SU-DHL-6 (cell line): ENCODE data around the gene SH2D1A.

Source experiments
- H2AFZ ChIP-seq: fragments of 200-600 bp; sonication (generic); 2 replicates; pipeline ENCODE4 v1.6.1; 2014; ENCODE audit warnings: low read depth, mild to moderate bottlenecking, moderate library complexity, mixed read lengths, antibody characterized with exemption, low read length; ENCODE audit not compliant: severe bottlenecking
- H3F3A ChIP-seq: fragments of 200-600 bp; shearing (Covaris generic); 2 replicates; pipeline ENCODE4 v1.6.0; 2016; ENCODE audit warnings: antibody characterized with exemption, mild to moderate bottlenecking; ENCODE audit not compliant: insufficient read depth
- H3K27ac ChIP-seq: fragments of 200-600 bp; sonication (generic); 2 replicates; pipeline ENCODE4 v1.5.1; 2016; ENCODE audit warnings: low read depth, mild to moderate bottlenecking, low read length, moderate library complexity, mixed read lengths
- H3K27me3 ChIP-seq: fragments of 200-600 bp; sonication (generic), shearing (Covaris generic); 2 replicates; pipeline ENCODE4 v1.6.0; 2014; ENCODE audit warnings: mild to moderate bottlenecking, low read length
- H3K36me3 ChIP-seq: fragments of 200-600 bp; sonication (generic); 2 replicates; pipeline ENCODE4 v1.6.1; 2014; ENCODE audit warnings: mild to moderate bottlenecking, low read length, mixed read lengths
- H3K4me2 ChIP-seq: fragments of 300-600, 200-600 bp; shearing (Covaris generic), sonication (generic); 2 replicates; pipeline ENCODE4 v1.6.0; 2014; ENCODE audit warnings: low read length, low read depth, mild to moderate bottlenecking; ENCODE audit not compliant: poor library complexity, severe bottlenecking
- H3K4me3 ChIP-seq: fragments of 200-600 bp; sonication (generic); 2 replicates; pipeline ENCODE4 v1.5.1; 2014; ENCODE audit warnings: antibody characterized with exemption, low read length, mild to moderate bottlenecking, mixed read lengths; ENCODE audit not compliant: insufficient read depth, poor library complexity, severe bottlenecking
- H3K79me2 ChIP-seq: fragments of 200-600 bp; sonication (generic); 2 replicates; pipeline ENCODE4 v1.6.1; 2014; ENCODE audit warnings: mild to moderate bottlenecking, low read length, moderate library complexity; ENCODE audit not compliant: insufficient read depth
- H3K9ac ChIP-seq: fragments of 200-600 bp; sonication (generic); 2 replicates; pipeline ENCODE4 v1.7.0; 2014; ENCODE audit warnings: mild to moderate bottlenecking, low read length
- H3K9me2 ChIP-seq: fragments of 200-600 bp; sonication (generic); replicated peaks from 2 replicates; pipeline ENCODE4 v1.6.1; 2014; ENCODE audit warnings: low read length; ENCODE audit not compliant: insufficient read depth
- H3K9me3 ChIP-seq: fragments of 200-600 bp; sonication (generic); 2 replicates; pipeline ENCODE4 v1.6.1; 2014; ENCODE audit warnings: low read length, mixed read lengths; ENCODE audit not compliant: insufficient read depth
- H4K20me1 ChIP-seq: fragments of 200-600 bp; sonication (generic); 2 replicates; pipeline ENCODE4 v1.6.1; 2014; ENCODE audit warnings: low read depth, mild to moderate bottlenecking, antibody characterized with exemption, low read length, moderate library complexity, mixed read lengths
- CTCF ChIP-seq: fragments of 200-600 bp; sonication (generic); IDR thresholded peaks from one replicate; pipeline ENCODE4 v1.5.1; 2017; ENCODE audit warnings: antibody characterized with exemption, mild to moderate bottlenecking, low read length, moderate library complexity; ENCODE audit not compliant: insufficient read depth, poor library complexity, severe bottlenecking
- EZH2phosphoT487 ChIP-seq: fragments of 200-600 bp; sonication (generic), shearing (Covaris generic); conservative IDR thresholded peaks from 2 replicates; pipeline ENCODE4 v1.6.1; 2018; ENCODE audit warnings: mild to moderate bottlenecking, antibody characterized with exemption, low read length, moderate library complexity, mixed read lengths

SH2D1A gene

GRCh38 chrX:124393659-124394058 lies 47.3 kb downstream of the SH2D1A start:
- no peaks in the 10 kb centered on the region for H3K79me2 ChIP-seq
- no peaks in the 10 kb centered on the region for H3K9me3 ChIP-seq
- TF ChIP-seq CTCF (no peak), EZH2phosphoT487 (no peak)
- H3K27ac ChIP-seq = no peak overlapping the region
- no peak overlapping the region for H2AFZ ChIP-seq
- no peaks in the 10 kb centered on the region for H3K27me3 ChIP-seq
- no peaks in the 10 kb centered on the region for H3F3A ChIP-seq
- no peak overlapping the region for H3K9ac ChIP-seq
- no peak overlapping the region for H3K4me3 ChIP-seq
- no peak overlapping the region for H3K4me2 ChIP-seq
- H4K20me1 ChIP-seq = no peaks in the 10 kb centered on the region
- H3K36me3 ChIP-seq = no peaks in the 10 kb centered on the region
- no peaks in the 10 kb centered on the region for H3K9me2 ChIP-seq

- no peak overlapping the region for H3K9ac ChIP-seq
- no peaks in the 10 kb centered on the region for H3K9me3 ChIP-seq
- H2AFZ ChIP-seq = no peak overlapping the region
- TF ChIP-seq CTCF (no peak), EZH2phosphoT487 (no peak)
- no peaks in the 10 kb centered on the region for H3K79me2 ChIP-seq
- H3K27me3 ChIP-seq = no peaks in the 10 kb centered on the region
- no peaks in the 10 kb centered on the region for H3F3A ChIP-seq
- no peak overlapping the region for H3K4me3 ChIP-seq
- no peaks in the 10 kb centered on the region for H4K20me1 ChIP-seq
- H3K27ac ChIP-seq = no peak overlapping the region
- H3K4me2 ChIP-seq = no peak overlapping the region
- no peaks in the 10 kb centered on the region for H3K9me2 ChIP-seq
- no peaks in the 10 kb centered on the region for H3K36me3 ChIP-seq
Measured at GRCh38 chrX:124395145-124395880, 49.0 kb downstream of the SH2D1A start.

- H4K20me1 ChIP-seq = no peaks in the 10 kb centered on the region
- no peaks in the 10 kb centered on the region for H3K9me2 ChIP-seq
- H2AFZ ChIP-seq = no peak overlapping the region
- H3K27me3 ChIP-seq = no peaks in the 10 kb centered on the region
- H3K9me3 ChIP-seq = no peaks in the 10 kb centered on the region
- H3F3A ChIP-seq = no peaks in the 10 kb centered on the region
- H3K9ac ChIP-seq = no peak overlapping the region
- TF ChIP-seq CTCF = no peak
- TF ChIP-seq EZH2phosphoT487 = no peak
- no peaks in the 10 kb centered on the region for H3K36me3 ChIP-seq
- no peak overlapping the region for H3K27ac ChIP-seq
- H3K79me2 ChIP-seq = no peaks in the 10 kb centered on the region
- H3K4me2 ChIP-seq = no peak overlapping the region
- H3K4me3 ChIP-seq = no peak overlapping the region
Measured at GRCh38 chrX:124401696-124402095, 55.3 kb downstream of the SH2D1A start.
